Fibroblast of lung (primary cell): Measurements from ENCODE around the gene DNAJB1. TPM values are rescaled to one million over a fixed set of nuclear protein-coding genes. Genes with fewer than 3 reads are reported as not detected.

Experiments used
- DNase-seq, 2 donors: peaks; one replicate each; pipeline versions ENCODE4 v3.0.0 to v3.0.0-alpha.2; 2010; ENCODE audit warnings: low read depth in 2 of 2
- H2AFZ ChIP-seq: 2 replicates; pipeline ENCODE4 v1.5.1; 2012; ENCODE audit warnings: low read length, control low read depth, inconsistent platforms
- H3K27ac ChIP-seq: 2 replicates; pipeline ENCODE4 v1.5.1; 2011; ENCODE audit warnings: low read length, control low read depth; ENCODE audit not compliant: insufficient read depth
- H3K27me3 ChIP-seq: 2 replicates; pipeline ENCODE4 v1.5.1; 2011; ENCODE audit warnings: mild to moderate bottlenecking, low read length; ENCODE audit not compliant: control insufficient read depth, insufficient read depth
- H3K36me3 ChIP-seq: 2 replicates; pipeline ENCODE4 v1.5.1; 2011; ENCODE audit warnings: low read length; ENCODE audit not compliant: control insufficient read depth, insufficient read depth
- H3K4me1 ChIP-seq: 2 replicates; pipeline ENCODE4 v1.5.1; 2011; ENCODE audit warnings: low read length; ENCODE audit not compliant: control insufficient read depth, insufficient read depth; ENCODE audit errors: extremely low read depth
- H3K4me2 ChIP-seq: 2 replicates; pipeline ENCODE4 v1.5.1; 2011; ENCODE audit warnings: low read length, control low read depth; ENCODE audit not compliant: insufficient read depth; ENCODE audit errors: extremely low read depth
- H3K4me3 ChIP-seq, 4 experiments: fragments of 200-600 bp in 1 of 4; sonication (generic) in 1 of 4; replicated peaks in 1 of 4; 2 replicates each; pipeline ENCODE4 v1.5.1; 2011 to 2016; ENCODE audit warnings: low read length in 4 of 4, low read depth in 3 of 4, mild to moderate bottlenecking in 3 of 4, control low read depth in 2 of 4, inconsistent platforms in 1 of 4, mixed read lengths in 1 of 4; ENCODE audit not compliant: insufficient read depth in 1 of 4; ENCODE audit errors: control extremely low read depth in 1 of 4
- H3K79me2 ChIP-seq: 2 replicates; pipeline ENCODE4 v1.5.1; 2012; ENCODE audit warnings: mild to moderate bottlenecking, low read length, inconsistent platforms; ENCODE audit not compliant: control insufficient read depth, insufficient read depth
- H3K9ac ChIP-seq: 2 replicates; pipeline ENCODE4 v1.5.1; 2011; ENCODE audit warnings: mild to moderate bottlenecking, low read length, control low read depth; ENCODE audit not compliant: insufficient read depth
- H3K9me3 ChIP-seq: 2 replicates; pipeline ENCODE4 v1.5.1; 2012; ENCODE audit warnings: low read depth, low read length; ENCODE audit not compliant: control insufficient read depth, insufficient read depth
- H4K20me1 ChIP-seq: 2 replicates; pipeline ENCODE4 v1.5.1; 2011; ENCODE audit warnings: low read length; ENCODE audit not compliant: control insufficient read depth, insufficient read depth; ENCODE audit errors: extremely low read depth
- CTCF ChIP-seq, 2 donors: IDR thresholded peaks in 1 of 2; conservative IDR thresholded peaks in 1 of 2; 1 replicate in 1 of 2; 2 replicates in 1 of 2; pipeline ENCODE4 v1.5.1; 2011 to 2012; ENCODE audit warnings: low read length in 2 of 2, control low read depth in 1 of 2, inconsistent platforms in 1 of 2, low read depth in 1 of 2, mild to moderate bottlenecking in 1 of 2
- EZH2 ChIP-seq: IDR thresholded peaks from 2 replicates; pipeline ENCODE4 v1.5.1; 2012; ENCODE audit warnings: low read length, control low read depth, mild to moderate bottlenecking; ENCODE audit errors: missing control alignments
- polyA plus RNA-seq, 2 donors: library from polyadenylated mRNA; depleted of rRNA in 1 of 2; stranded (reverse) in 1 of 2; unstranded in 1 of 2; fragments of >200 nt; gene quantifications; 2 replicates each; pipeline ENCODE4 v1.2.1, GENCODE V29; 2011 to 2012; ENCODE audit warnings: missing spikeins in 1 of 2
- total RNA-seq: library from RNA; depleted of rRNA; stranded (reverse); fragments of >200 nt; gene quantifications from 2 replicates; pipeline ENCODE4 v1.2.1, GENCODE V29; 2014

Gene DNAJB1
- total and polyA plus RNA-seq, 2 donors (not counting 1 experiment from before 2014, with no cell fraction given): 87.3 to 87.7 TPM

- H3K9ac ChIP-seq: peak overlapping the region; percentile 20
- no peak for TF ChIP-seq EZH2
- no peak for TF ChIP-seq CTCF (conservative IDR thresholded peaks at IDR 0.05 in 1 of 2, IDR thresholded peaks at IDR 0.05 in 1 of 2; ENCODE audit: low read depth in 1 of 2, low read length in 2 of 2)
- no peak overlapping the region for H2AFZ ChIP-seq
- H3K27ac ChIP-seq: peak overlapping the region; percentile 6
- peak overlapping the region; percentile 71 for H3K4me2 ChIP-seq
- peaks cover 27% of the 10 kb centered on the region for H3K79me2 ChIP-seq
- peaks cover 10% of the 10 kb centered on the region for H3K4me1 ChIP-seq
- peaks cover 6% of the 10 kb centered on the region for H3K36me3 ChIP-seq
- DNase-seq: no peak
- no peaks in the 10 kb centered on the region for H4K20me1 ChIP-seq
- H3K27me3 ChIP-seq: no peaks in the 10 kb centered on the region
- peak overlapping the region; percentile 66 to 87 (median 76) for H3K4me3 ChIP-seq
- H3K9me3 ChIP-seq: no peaks in the 10 kb centered on the region
These were observed 23.8 kb downstream of the DNAJB1 start for GRCh38 chr19:14494411-14494810.

- Histone ChIP-seq H3K9me3 (no peaks in the 10 kb centered on the region), H3K9ac (no peak overlapping the region), H3K27ac (no peak overlapping the region), H3K79me2 (peaks cover 27% of the 10 kb centered on the region), H3K4me3 (no peak overlapping the region), H3K36me3 (peaks cover 10% of the 10 kb centered on the region), H3K4me1 (peaks cover 10% of the 10 kb centered on the region), H3K27me3 (no peaks in the 10 kb centered on the region), H3K4me2 (no peak overlapping the region), H2AFZ (no peak overlapping the region), H4K20me1 (no peaks in the 10 kb centered on the region)
- DNase-seq: no peak
- TF ChIP-seq CTCF (conservative IDR thresholded peaks at IDR 0.05 in 1 of 2, IDR thresholded peaks at IDR 0.05 in 1 of 2; ENCODE audit: low read depth in 1 of 2, low read length in 2 of 2) (no peak), EZH2 (no peak)
These were observed 25.4 kb downstream of the DNAJB1 start for GRCh38 chr19:14492756-14493337.

GRCh38 chr19:14487370-14488125, 30.6 kb downstream of the DNAJB1 start:
- H3K9ac ChIP-seq: no peak overlapping the region
- DNase-seq: no peak
- H2AFZ ChIP-seq: no peak overlapping the region
- H3K4me2 ChIP-seq: no peak overlapping the region
- H3K36me3 ChIP-seq: peaks cover 11% of the 10 kb centered on the region
- TF ChIP-seq EZH2 (no peak), CTCF (conservative IDR thresholded peaks at IDR 0.05 in 1 of 2, IDR thresholded peaks at IDR 0.05 in 1 of 2; ENCODE audit: low read depth in 1 of 2, low read length in 2 of 2) (no peak)
- no peak overlapping the region for H3K27ac ChIP-seq
- peaks cover 8% of the 10 kb centered on the region for H3K79me2 ChIP-seq
- H3K27me3 ChIP-seq: no peaks in the 10 kb centered on the region
- H3K4me1 ChIP-seq: no peaks in the 10 kb centered on the region
- no peaks in the 10 kb centered on the region for H3K9me3 ChIP-seq
- H4K20me1 ChIP-seq: no peaks in the 10 kb centered on the region
- no peak overlapping the region for H3K4me3 ChIP-seq
